HepG2 (cell line): Measurements from ENCODE around the gene UEVLD. TPM values are rescaled to one million over a fixed set of nuclear protein-coding genes. Genes with fewer than 3 reads are reported as not detected.

Experiments used
- EED ChIP-seq: sonication (generic); formaldehyde crosslinking; IDR thresholded peaks from 2 replicates; pipeline ENCODE4 v1.5.0; 2020; ENCODE audit warnings: mild to moderate bottlenecking, missing genetic modification reagents
- FOXK1 ChIP-seq: sonication (generic); formaldehyde crosslinking; IDR thresholded peaks from 2 replicates; pipeline ENCODE4 v1.4.0; 2020; ENCODE audit warnings: low read depth, missing genetic modification reagents, borderline replicate concordance
- MNT ChIP-seq: fragments of 450-650 bp; IDR thresholded peaks from 2 replicates; pipeline ENCODE4 v1.6.1; 2016
- MTA3 ChIP-seq: sonication (generic); formaldehyde crosslinking; IDR thresholded peaks from 2 replicates; pipeline ENCODE4 v1.4.0; 2020; ENCODE audit warnings: missing genetic modification reagents
- MYNN ChIP-seq: sonication (generic); formaldehyde crosslinking; IDR thresholded peaks from 2 replicates; pipeline ENCODE4 v1.4.0; 2020; ENCODE audit warnings: mild to moderate bottlenecking, low read depth, missing genetic modification reagents
- MYPOP ChIP-seq: sonication (generic); formaldehyde crosslinking; IDR thresholded peaks from 2 replicates; pipeline ENCODE4 v1.8.1; 2023; ENCODE audit warnings: mild to moderate bottlenecking, moderate library complexity, missing genetic modification reagents
- TEAD3 ChIP-seq: optimal IDR thresholded peaks from 2 replicates; pipeline ENCODE3; 2016; ENCODE audit warnings: borderline replicate concordance
- THRA ChIP-seq: sonication (generic); formaldehyde crosslinking; IDR thresholded peaks from 2 replicates; pipeline ENCODE4 v1.4.0; 2020; ENCODE audit warnings: missing genetic modification reagents, borderline replicate concordance
- TMF1 ChIP-seq: sonication (generic); formaldehyde crosslinking; IDR thresholded peaks from 2 replicates; pipeline ENCODE4 v1.8.1; 2022; ENCODE audit warnings: low read depth, missing genetic modification reagents
- ZBTB34 ChIP-seq: sonication (generic); formaldehyde crosslinking; IDR thresholded peaks from 2 replicates; pipeline ENCODE4 v1.8.0; 2022; ENCODE audit warnings: mild to moderate bottlenecking, missing genetic modification reagents
- ZBTB42 ChIP-seq: sonication (generic); formaldehyde crosslinking; IDR thresholded peaks from 2 replicates; pipeline ENCODE4 v1.5.0; 2020; ENCODE audit warnings: mild to moderate bottlenecking, missing genetic modification reagents
- ZFP62 ChIP-seq: sonication (generic); formaldehyde crosslinking; IDR thresholded peaks from 2 replicates; pipeline ENCODE4 v1.4.0; 2020; ENCODE audit warnings: missing genetic modification reagents
- ZNF230 ChIP-seq: sonication (generic); formaldehyde crosslinking; IDR thresholded peaks from 2 replicates; pipeline ENCODE4 v1.4.0; 2020; ENCODE audit warnings: mild to moderate bottlenecking, missing genetic modification reagents
- ZNF280B ChIP-seq: sonication (generic); formaldehyde crosslinking; IDR thresholded peaks from 2 replicates; pipeline ENCODE4 v1.5.0; 2020; ENCODE audit warnings: missing genetic modification reagents, mild to moderate bottlenecking, borderline replicate concordance
- ZNF30 ChIP-seq: sonication (generic); formaldehyde crosslinking; IDR thresholded peaks from 2 replicates; pipeline ENCODE4 v1.5.0; 2020; ENCODE audit warnings: mild to moderate bottlenecking, missing genetic modification reagents
- ZNF501 ChIP-seq: sonication (generic); formaldehyde crosslinking; IDR thresholded peaks from 2 replicates; pipeline ENCODE4 v1.5.1; 2020; ENCODE audit warnings: mild to moderate bottlenecking, moderate library complexity, missing genetic modification reagents
- ZNF563 ChIP-seq: sonication (generic); formaldehyde crosslinking; IDR thresholded peaks from 2 replicates; pipeline ENCODE4 v1.8.0; 2022; ENCODE audit warnings: mild to moderate bottlenecking, moderate library complexity, missing genetic modification reagents
- ZNF614 ChIP-seq: IDR thresholded peaks from 2 replicates; pipeline ENCODE4 v1.6.1; 2018; ENCODE audit warnings: missing biosample characterization, missing genetic modification reagents, inconsistent platforms, borderline replicate concordance
- ZNF770 ChIP-seq: sonication (generic); formaldehyde crosslinking; IDR thresholded peaks from 2 replicates; pipeline ENCODE4 v1.5.0; 2020; ENCODE audit warnings: mild to moderate bottlenecking, missing genetic modification reagents
- ZNF776 ChIP-seq: sonication (generic); formaldehyde crosslinking; IDR thresholded peaks from 2 replicates; pipeline ENCODE4 v1.4.0; 2020; ENCODE audit warnings: mild to moderate bottlenecking, missing genetic modification reagents
- ZNF839 ChIP-seq: sonication (generic); formaldehyde crosslinking; IDR thresholded peaks from 2 replicates; pipeline ENCODE4 v1.4.0; 2020; ENCODE audit warnings: missing genetic modification reagents, mild to moderate bottlenecking, borderline replicate concordance
- ZZZ3 ChIP-seq: sonication (generic); formaldehyde crosslinking; IDR thresholded peaks from 2 replicates; pipeline ENCODE4 v1.4.0; 2020; ENCODE audit warnings: missing genetic modification reagents, mild to moderate bottlenecking, borderline replicate concordance
- polyA plus RNA-seq, 8 experiments: library from polyadenylated mRNA; depleted of rRNA in 3 of 8; stranded (reverse) in 7 of 8; unstranded in 1 of 8; fragments of >200 nt; fragmentation: Illumina TruSeq in 4 of 8; extraction: Trizol in 4 of 8; gene quantifications; 2 replicates each; pipeline versions ENCODE4 v1.2.1 to v1.2.3, GENCODE V29; 2011 to 2016; ENCODE audit warnings: low read depth in 4 of 8, missing spikeins in 1 of 8, mixed read lengths in 1 of 8; ENCODE audit not compliant: insufficient read depth in 1 of 8
- total RNA-seq, 5 experiments: library from RNA; depleted of rRNA; stranded (reverse); fragments of >200 nt; fragmentation: Illumina TruSeq; extraction: Trizol; gene quantifications; 2 replicates each; pipeline ENCODE4 v1.2.3, GENCODE V29; 2016; ENCODE audit warnings: low read depth in 1 of 5

UEVLD gene
- total and polyA plus RNA-seq, 2 of the 13 experiments (the other 11 are each of a cell fraction or from before 2014, with no cell fraction given): 5.7 to 13.7 TPM

- no peak for TF ChIP-seq ZBTB42 (CRISPR knock-in tag)
- TF ChIP-seq ZNF30 (CRISPR knock-in tag): no peak
- 0 out of 2 replicates have a peak, but pooled peaks have one; percentile 34 for TF ChIP-seq ZNF614
- TF ChIP-seq ZNF280B (CRISPR knock-in tag): no peak
- no peak for TF ChIP-seq ZBTB34 (CRISPR knock-in tag)
- no peak for TF ChIP-seq ZNF230
- no peak for TF ChIP-seq ZNF839 (CRISPR knock-in tag)
- 0 out of 2 replicates have a peak, but pooled peaks have one; percentile 17 for TF ChIP-seq FOXK1 (CRISPR knock-in tag)
- TF ChIP-seq MYPOP (CRISPR knock-in tag): no peak
- TF ChIP-seq MYNN (CRISPR knock-in tag): no peak
- no peak for TF ChIP-seq ZNF563 (CRISPR knock-in tag)
- TF ChIP-seq ZZZ3: no peak
- no peak for TF ChIP-seq MTA3 (CRISPR knock-in tag)
- no peak for TF ChIP-seq TMF1
- no peak for TF ChIP-seq ZFP62 (CRISPR knock-in tag)
- TF ChIP-seq ZNF770 (CRISPR knock-in tag): no peak
- no peak for TF ChIP-seq MNT
- peak; percentile 22 for TF ChIP-seq TEAD3 (CRISPR knock-in tag)
- TF ChIP-seq ZNF776 (CRISPR knock-in tag): no peak
- TF ChIP-seq ZNF501 (CRISPR knock-in tag): no peak
- TF ChIP-seq THRA (CRISPR knock-in tag): peak; percentile 68; the same call in 1 of the 2 replicates
- no peak for TF ChIP-seq EED
These were observed 64.3 kb downstream of the UEVLD start (continued) for GRCh38 chr11:18524248-18524647.
